GM23338 (cell line): Measurements from ENCODE around the gene IL1RAPL2. TPM values are rescaled to one million over a fixed set of nuclear protein-coding genes. Genes with fewer than 3 reads are reported as not detected.

Source experiments
- ATAC-seq: fragments of 200-7000 bp; cut with Tn5 transposase; 3 replicates; pipeline ENCODE4 v1.9.1; 2020
- DNase-seq: peaks from one replicate; pipeline ENCODE4 v3.0.0-alpha.2; 2015; ENCODE audit warnings: low spot score
- H2AFZ ChIP-seq: fragments of 200-600 bp; sonication (generic); 2 replicates; pipeline ENCODE4 v1.8.0; 2016; ENCODE audit warnings: antibody characterized with exemption, mild to moderate bottlenecking, moderate library complexity
- H3F3A ChIP-seq: fragments of 200-600 bp; sonication (generic); replicated peaks from 2 replicates; pipeline ENCODE4 v1.8.0; 2017; ENCODE audit warnings: antibody characterized with exemption, mixed run types, low read depth
- H3K27ac ChIP-seq: fragments of 200-600 bp; sonication (generic); 2 replicates; pipeline ENCODE4 v1.6.1; 2016; ENCODE audit warnings: low read depth
- H3K27me3 ChIP-seq: fragments of 200-600 bp; sonication (generic); 2 replicates; pipeline ENCODE4 v1.8.0; 2016; ENCODE audit warnings: mild to moderate bottlenecking, mixed run types, moderate library complexity; ENCODE audit not compliant: insufficient read depth
- H3K36me3 ChIP-seq: fragments of 200-600 bp; sonication (generic); 2 replicates; pipeline ENCODE4 v1.8.0; 2016; ENCODE audit warnings: mild to moderate bottlenecking; ENCODE audit not compliant: insufficient read depth
- H3K4me1 ChIP-seq: fragments of 200-600 bp; sonication (generic); 2 replicates; pipeline ENCODE4 v1.8.0; 2016; ENCODE audit warnings: mild to moderate bottlenecking, moderate library complexity; ENCODE audit not compliant: insufficient read depth
- H3K4me2 ChIP-seq: fragments of 200-600 bp; sonication (generic); 2 replicates; pipeline ENCODE4 v1.7.1; 2017; ENCODE audit warnings: mixed run types
- H3K4me3 ChIP-seq: fragments of 200-600 bp; sonication (generic); 2 replicates; pipeline ENCODE4 v1.6.1; 2016; ENCODE audit warnings: mixed run types
- H3K79me2 ChIP-seq: fragments of 200-600 bp; sonication (generic); replicated peaks from 2 replicates; pipeline ENCODE4 v1.8.0; 2017; ENCODE audit warnings: mild to moderate bottlenecking; ENCODE audit not compliant: insufficient read depth
- H3K9me2 ChIP-seq: fragments of 200-600 bp; sonication (generic); 2 replicates; pipeline ENCODE4 v1.8.0; 2017; ENCODE audit not compliant: insufficient read depth
- H4K20me1 ChIP-seq: fragments of 200-600 bp; sonication (generic); replicated peaks from 2 replicates; pipeline ENCODE4 v1.8.0; 2017; ENCODE audit warnings: mild to moderate bottlenecking; ENCODE audit not compliant: insufficient read depth
- H3K27ac Mint-ChIP-seq: 2 replicates; pipeline ENCODE4 v1.8.0; 2020; ENCODE audit warnings: inconsistent platforms, mild to moderate bottlenecking, moderate library complexity, mixed read lengths
- H3K27me3 Mint-ChIP-seq: 3 replicates; pipeline ENCODE4 v1.8.0; 2022; ENCODE audit warnings: low read depth, mild to moderate bottlenecking, moderate library complexity, mixed read lengths, inconsistent platforms; ENCODE audit not compliant: insufficient read depth, poor library complexity
- H3K36me3 Mint-ChIP-seq: 3 replicates; pipeline ENCODE4 v1.8.0; 2021; ENCODE audit warnings: low read depth, mild to moderate bottlenecking, inconsistent platforms, moderate library complexity, mixed read lengths
- H3K4me1 Mint-ChIP-seq: 3 replicates; pipeline ENCODE4 v1.8.0; 2020; ENCODE audit warnings: mild to moderate bottlenecking, inconsistent platforms, mixed read lengths
- H3K4me3 Mint-ChIP-seq: 3 replicates; pipeline ENCODE4 v1.8.0; 2021; ENCODE audit warnings: moderate library complexity, mild to moderate bottlenecking, inconsistent platforms, mixed read lengths
- H3K9me3 Mint-ChIP-seq: 3 replicates; pipeline ENCODE4 v1.8.0; 2020; ENCODE audit warnings: moderate library complexity, mild to moderate bottlenecking, inconsistent platforms, mixed read lengths
- CREB1 ChIP-seq: fragments of 250-450 bp; sonication (Bioruptor Pico); IDR thresholded peaks from 2 replicates; pipeline ENCODE4 v1.5.0; 2020; ENCODE audit warnings: low read depth, mild to moderate bottlenecking, moderate library complexity
- CTCF ChIP-seq, 2 experiments: fragments of 200-600 bp in 1 of 2; sonication (generic) in 1 of 2; conservative IDR thresholded peaks; 2 replicates each; pipeline versions ENCODE4 v1.5.1 to v1.6.1; 2016 to 2017; ENCODE audit warnings: antibody characterized with exemption in 2 of 2, low read depth in 2 of 2, mild to moderate bottlenecking in 2 of 2, moderate library complexity in 1 of 2
- ETS1 ChIP-seq: IDR thresholded peaks from 2 replicates; pipeline ENCODE4 v1.6.1; 2016; ENCODE audit warnings: antibody characterized with exemption
- EZH2 ChIP-seq: fragments of 200-600 bp; sonication (generic); IDR thresholded peaks from one replicate; pipeline ENCODE4 v1.8.0; 2017; ENCODE audit warnings: antibody characterized with exemption, mild to moderate bottlenecking, low read depth; ENCODE audit not compliant: unreplicated experiment
- EZH2phosphoT487 ChIP-seq: fragments of 200-600 bp; sonication (generic); IDR thresholded peaks from one replicate; pipeline ENCODE4 v1.8.1; 2018; ENCODE audit warnings: antibody characterized with exemption; ENCODE audit not compliant: unreplicated experiment
- JUNB ChIP-seq: IDR thresholded peaks from one replicate; pipeline ENCODE4 v1.6.1; 2016; ENCODE audit warnings: antibody characterized with exemption; ENCODE audit not compliant: unreplicated experiment
- NANOG ChIP-seq: IDR thresholded peaks from 2 replicates; pipeline ENCODE4 v1.6.1; 2016; ENCODE audit warnings: antibody characterized with exemption, borderline replicate concordance
- POLR2AphosphoS5 ChIP-seq: IDR thresholded peaks from 2 replicates; pipeline ENCODE4 v1.6.1; 2016; ENCODE audit warnings: antibody characterized with exemption, low read depth
- REST ChIP-seq: IDR thresholded peaks from one replicate; pipeline ENCODE4 v1.6.1; 2018; ENCODE audit warnings: antibody characterized with exemption; ENCODE audit not compliant: unreplicated experiment
- STAT1 ChIP-seq: IDR thresholded peaks from one replicate; pipeline ENCODE4 v1.6.1; 2016; ENCODE audit warnings: antibody characterized with exemption; ENCODE audit not compliant: unreplicated experiment
- ZNF114 ChIP-seq: fragments of 250-450 bp; sonication (Bioruptor Pico); IDR thresholded peaks from 2 replicates; pipeline ENCODE4 v1.5.0; 2020; ENCODE audit warnings: mild to moderate bottlenecking, moderate library complexity
- ZNF331 ChIP-seq: fragments of 250-450 bp; sonication (Bioruptor Pico); IDR thresholded peaks from 2 replicates; pipeline ENCODE4 v1.5.0; 2020; ENCODE audit warnings: low read depth, mild to moderate bottlenecking, moderate library complexity
- ZNF462 ChIP-seq: fragments of 250-450 bp; sonication (Bioruptor Pico); IDR thresholded peaks from 2 replicates; pipeline ENCODE4 v1.5.0; 2020; ENCODE audit warnings: mild to moderate bottlenecking, moderate library complexity
- polyA plus RNA-seq: library from polyadenylated mRNA; unstranded; fragments of >200 nt; fragmentation: Nextera tagmentation; extraction: Ambion mirVana; gene quantifications from 2 replicates; pipeline ENCODE4 v1.2.1, GENCODE V29; 2016
- total RNA-seq: library from RNA; depleted of rRNA; stranded (reverse); fragments of >200 nt; shearing (Covaris generic); gene quantifications from 2 replicates; pipeline ENCODE4 v1.2.3, GENCODE V29; 2014

IL1RAPL2 gene
- total and polyA plus RNA-seq, 2 experiments from 2014 or later: 0.80 to 0.94 TPM

GRCh38 chrX:104707572-104707971 is 141.6 kb downstream of the IL1RAPL2 start:
- Histone ChIP-seq H3K4me2 (no peak overlapping the region), H4K20me1 (no peaks in the 10 kb centered on the region), H3K27me3 (no peaks in the 10 kb centered on the region), H3K9me2 (no peaks in the 10 kb centered on the region), H3F3A (no peaks in the 10 kb centered on the region), H3K4me1 (no peaks in the 10 kb centered on the region), H3K36me3 (no peaks in the 10 kb centered on the region), H3K79me2 (no peaks in the 10 kb centered on the region), H2AFZ (no peak overlapping the region), H3K4me3 (no peak overlapping the region), H3K27ac (no peak overlapping the region)
- no peaks in the 10 kb centered on the region for H3K9me3 Mint-ChIP-seq
- ATAC-seq: no peak
- no peaks in the 10 kb centered on the region for H3K4me1 Mint-ChIP-seq
- no peak overlapping the region for H3K4me3 Mint-ChIP-seq
- no peaks in the 10 kb centered on the region for H3K36me3 Mint-ChIP-seq
- TF ChIP-seq JUNB (no peak), CREB1 (CRISPR knock-in tag) (no peak), ZNF331 (CRISPR knock-in tag) (no peak), POLR2AphosphoS5 (no peak), EZH2 (no peak), STAT1 (no peak), REST (no peak), ZNF114 (CRISPR knock-in tag) (no peak), ZNF462 (CRISPR knock-in tag) (no peak), CTCF (conservative IDR thresholded peaks at IDR 0.05; ENCODE audit: low read depth in 2 of 2) (no peak), NANOG (no peak), EZH2phosphoT487 (no peak), ETS1 (no peak)
- H3K27me3 Mint-ChIP-seq: no peaks in the 10 kb centered on the region
- DNase-seq: no peak
- no peak overlapping the region for H3K27ac Mint-ChIP-seq
